K562 (cell line): Measurements from ENCODE around the gene SEH1L. TPM values are rescaled to one million over a fixed set of nuclear protein-coding genes. Genes with fewer than 3 reads are reported as not detected.

ENCODE experiments used
- ARHGAP35 ChIP-seq: fragments of 450-650 bp; IDR thresholded peaks from 2 replicates; pipeline ENCODE4 v1.6.1; 2018; ENCODE audit not compliant: partially characterized antibody
- ASH1L ChIP-seq: fragments of 450-650 bp; IDR thresholded peaks from 2 replicates; pipeline ENCODE4 v1.6.1; 2018; ENCODE audit warnings: borderline replicate concordance, mild to moderate bottlenecking, low read depth; ENCODE audit not compliant: partially characterized antibody
- BCOR ChIP-seq: fragments of 450-650 bp; IDR thresholded peaks from 2 replicates; pipeline ENCODE4 v1.6.1; 2016
- BRD9 ChIP-seq: fragments of 450-650 bp; IDR thresholded peaks from 2 replicates; pipeline ENCODE4 v1.6.1; 2018; ENCODE audit warnings: low read depth; ENCODE audit not compliant: partially characterized antibody
- CREM ChIP-seq: IDR thresholded peaks from 2 replicates; pipeline ENCODE4 v1.6.1; 2014; ENCODE audit warnings: antibody characterized with exemption, low read depth
- CSDE1 ChIP-seq, 2 experiments: fragments of 450-650 bp; IDR thresholded peaks; 2 replicates each; pipeline ENCODE4 v1.6.1; 2016; ENCODE audit warnings: mild to moderate bottlenecking in 1 of 2
- ELK1 ChIP-seq: sonication (generic); formaldehyde crosslinking; IDR thresholded peaks from 2 replicates; pipeline ENCODE4 v1.8.1; 2022; ENCODE audit warnings: missing genetic modification reagents
- HDAC1 ChIP-seq, 2 experiments: fragments of 450-650 bp; IDR thresholded peaks; 2 replicates each; pipeline ENCODE4 v1.6.1; 2016 to 2017; ENCODE audit warnings: inconsistent platforms in 1 of 2, mild to moderate bottlenecking in 1 of 2, moderate library complexity in 1 of 2
- KLF13 ChIP-seq: fragments of 450-650 bp; IDR thresholded peaks from 2 replicates; pipeline ENCODE4 v1.6.1; 2016; ENCODE audit warnings: missing genetic modification characterization, low read depth, mild to moderate bottlenecking, missing compliant biosample characterization, moderate library complexity, borderline replicate concordance
- MAZ ChIP-seq, 2 experiments: fragments of 450-650 bp in 1 of 2; sonication (generic) in 1 of 2; formaldehyde crosslinking; IDR thresholded peaks in 1 of 2; conservative IDR thresholded peaks in 1 of 2; 2 replicates each; pipeline versions ENCODE4 v1.4.0 to v1.5.0; 2020; ENCODE audit warnings: mild to moderate bottlenecking in 1 of 2, missing genetic modification reagents in 1 of 2
- MEF2D ChIP-seq: conservative IDR thresholded peaks from 2 replicates; pipeline ENCODE4 v1.6.1; 2016; ENCODE audit warnings: low read depth, missing genetic modification characterization, missing compliant biosample characterization
- NCOA1 ChIP-seq: fragments of 450-650 bp; IDR thresholded peaks from 2 replicates; pipeline ENCODE4 v1.6.1; 2016; ENCODE audit warnings: low read depth
- NFE2L1 ChIP-seq: fragments of 450-650 bp; IDR thresholded peaks from 2 replicates; pipeline ENCODE4 v1.6.1; 2016; ENCODE audit warnings: missing genetic modification characterization, low read depth, mild to moderate bottlenecking, missing compliant biosample characterization, moderate library complexity, borderline replicate concordance
- NR4A1 ChIP-seq, 2 experiments: fragments of 250-450 bp in 1 of 2; fragments of 450-650 bp in 1 of 2; sonication (Bioruptor Pico) in 1 of 2; IDR thresholded peaks; 2 replicates each; pipeline versions ENCODE4 v1.4.0 to v1.6.1; 2016 to 2020; ENCODE audit warnings: mild to moderate bottlenecking in 2 of 2, missing compliant biosample characterization in 1 of 2, missing genetic modification characterization in 1 of 2, moderate library complexity in 1 of 2
- PHB2 ChIP-seq: fragments of 450-650 bp; IDR thresholded peaks from 2 replicates; pipeline ENCODE4 v1.6.1; 2017; ENCODE audit warnings: low read depth
- POLR2A ChIP-seq: fragments of 450-650 bp; conservative IDR thresholded peaks from 2 replicates; pipeline ENCODE4 v1.6.1; 2016
- POLR2B ChIP-seq: fragments of 450-650 bp; IDR thresholded peaks from 2 replicates; pipeline ENCODE4 v1.6.1; 2018; ENCODE audit warnings: low read depth; ENCODE audit not compliant: partially characterized antibody
- POLR3A ChIP-seq: IDR thresholded peaks from 2 replicates; pipeline ENCODE4 v1.6.1; 2011; ENCODE audit warnings: borderline replicate concordance, mild to moderate bottlenecking, moderate library complexity; ENCODE audit not compliant: insufficient read length, insufficient read depth; ENCODE audit errors: extremely low read depth
- SNRNP70 ChIP-seq: fragments of 200-400 bp; formaldehyde crosslinking; optimal IDR thresholded peaks from 2 replicates; pipeline ENCODE3; 2017; ENCODE audit warnings: low read depth, low read length
- TAF7 ChIP-seq: fragments of 450-650 bp; IDR thresholded peaks from 2 replicates; pipeline ENCODE4 v1.6.1; 2016; ENCODE audit warnings: missing genetic modification characterization, missing compliant biosample characterization
- USF1 ChIP-seq: sonication (generic); formaldehyde crosslinking; IDR thresholded peaks from 2 replicates; pipeline ENCODE4 v1.9.0; 2022; ENCODE audit warnings: mild to moderate bottlenecking, missing genetic modification reagents
- ZC3H4 ChIP-seq: sonication (generic); formaldehyde crosslinking; IDR thresholded peaks from 2 replicates; pipeline ENCODE4 v1.9.0; 2021; ENCODE audit warnings: missing genetic modification reagents, borderline replicate concordance
- ZC3H8 ChIP-seq: fragments of 450-650 bp; IDR thresholded peaks from 2 replicates; pipeline ENCODE4 v1.6.1; 2017
- ZNF280B ChIP-seq: fragments of 250-450 bp; sonication (Bioruptor Pico); IDR thresholded peaks from 2 replicates; pipeline ENCODE4 v1.5.1; 2021; ENCODE audit warnings: mild to moderate bottlenecking
- ZNF316 ChIP-seq: fragments of 450-650 bp; IDR thresholded peaks from 2 replicates; pipeline ENCODE4 v1.6.1; 2016
- ZNF830 ChIP-seq: fragments of 250-450 bp; sonication (Bioruptor Pico); IDR thresholded peaks from 2 replicates; pipeline ENCODE4 v1.5.0; 2021; ENCODE audit warnings: mild to moderate bottlenecking
- polyA plus RNA-seq, 8 experiments: library from polyadenylated mRNA; depleted of rRNA in 4 of 8; stranded (reverse) in 5 of 8; unstranded in 3 of 8; fragments of >200 nt; fragmentation: Nextera tagmentation in 2 of 8; fragmentation: Illumina TruSeq in 1 of 8; extraction: Ambion mirVana in 2 of 8; extraction: Trizol in 1 of 8; gene quantifications; 2 replicates each; pipeline versions ENCODE4 v1.2.1 to v1.2.3, GENCODE V29; 2011 to 2014; ENCODE audit warnings: inconsistent platforms in 1 of 8, missing spikeins in 1 of 8
- total RNA-seq, 7 experiments: library from RNA; depleted of rRNA in 6 of 7; stranded (reverse); fragments of >200 nt in 6 of 7; fragmentation: Illumina TruSeq in 2 of 7; extraction: Trizol in 2 of 7; gene quantifications; 2 replicates each; pipeline versions ENCODE4 v1.2.1 to v1.2.3, GENCODE V29; 2011 to 2021; ENCODE audit warnings: low replicate concordance in 1 of 7
- TF ChIP-seq, protein P1 (sequence below): fragments of 450-650 bp; IDR thresholded peaks from 2 replicates; pipeline ENCODE4 v1.6.1; 2017; ENCODE audit warnings: antibody characterized with exemption

Gene SEH1L
- total and polyA plus RNA-seq, 9 of the 15 experiments (the other 6 are each of a cell fraction or from before 2014, with no cell fraction given) = 62.2 to 180 (median 108) TPM

DNA sequence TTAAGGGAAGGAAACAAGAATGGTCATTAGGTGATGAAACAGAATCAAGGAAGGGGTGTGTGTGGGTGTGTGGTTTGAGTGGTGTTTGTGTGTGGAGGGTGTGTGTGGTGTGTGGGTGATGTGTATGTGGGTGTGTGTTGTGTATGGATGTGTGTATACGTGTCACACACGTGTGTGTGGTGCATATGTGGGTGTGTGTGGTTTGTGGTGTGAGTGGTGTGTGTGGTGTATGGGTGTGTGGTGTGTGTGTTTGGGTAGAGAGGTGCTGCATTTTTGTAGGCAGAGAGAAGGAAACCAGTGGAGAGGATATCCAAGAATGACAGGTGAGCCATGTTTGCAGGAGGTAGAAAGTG, 42.3 kb downstream of the SEH1L start (continued):
- TF ChIP-seq NR4A1 (CRISPR knock-in tag; IDR thresholded peaks at IDR 0.05) (no peak), NR4A1 (tag; IDR thresholded peaks at IDR 0.05) (no peak), TAF7 (tag) (0 out of 2 replicates have a peak, but pooled peaks have one; percentile 11), MAZ (CRISPR knock-in tag; conservative IDR thresholded peaks at IDR 0.05 in 1 of 2, IDR thresholded peaks at IDR 0.05 in 1 of 2) (no peak), NCOA1 (peak; percentile 37; the same call in 1 of the 2 replicates), USF1 (CRISPR knock-in tag) (no peak), POLR2B (peak; percentile 91), PHB2 (peak; percentile 69), ZNF316 (peak; percentile 8; the same call in 1 of the 2 replicates), CSDE1 (IDR thresholded peaks at IDR 0.05) (peak in 1 of 2 experiments; percentile 30; a peak in 1 of 4 replicates), HDAC1 (IDR thresholded peaks at IDR 0.05) (peak in 1 of 2 experiments; percentile 92; a peak in 2 of 4 replicates), ASH1L (peak; percentile 43), ZNF830 (CRISPR knock-in tag) (no peak), CREM (peak; percentile 22; the same call in 1 of the 2 replicates), SNRNP70 (no peak), ARHGAP35 (peak; percentile 56), BCOR (peak; percentile 52), POLR2A (peak; percentile 60; the same call in 1 of the 2 replicates), MEF2D (tag) (no peak), BRD9 (peak; percentile 68), KLF13 (tag) (no peak), POLR3A (no peak), ZC3H8 (peak; percentile 93; the same call in 1 of the 2 replicates), NFE2L1 (tag) (no peak), ZC3H4 (CRISPR knock-in tag) (no peak), ZNF280B (CRISPR knock-in tag) (no peak), ELK1 (no peak)
- TF ChIP-seq, protein P1, sequence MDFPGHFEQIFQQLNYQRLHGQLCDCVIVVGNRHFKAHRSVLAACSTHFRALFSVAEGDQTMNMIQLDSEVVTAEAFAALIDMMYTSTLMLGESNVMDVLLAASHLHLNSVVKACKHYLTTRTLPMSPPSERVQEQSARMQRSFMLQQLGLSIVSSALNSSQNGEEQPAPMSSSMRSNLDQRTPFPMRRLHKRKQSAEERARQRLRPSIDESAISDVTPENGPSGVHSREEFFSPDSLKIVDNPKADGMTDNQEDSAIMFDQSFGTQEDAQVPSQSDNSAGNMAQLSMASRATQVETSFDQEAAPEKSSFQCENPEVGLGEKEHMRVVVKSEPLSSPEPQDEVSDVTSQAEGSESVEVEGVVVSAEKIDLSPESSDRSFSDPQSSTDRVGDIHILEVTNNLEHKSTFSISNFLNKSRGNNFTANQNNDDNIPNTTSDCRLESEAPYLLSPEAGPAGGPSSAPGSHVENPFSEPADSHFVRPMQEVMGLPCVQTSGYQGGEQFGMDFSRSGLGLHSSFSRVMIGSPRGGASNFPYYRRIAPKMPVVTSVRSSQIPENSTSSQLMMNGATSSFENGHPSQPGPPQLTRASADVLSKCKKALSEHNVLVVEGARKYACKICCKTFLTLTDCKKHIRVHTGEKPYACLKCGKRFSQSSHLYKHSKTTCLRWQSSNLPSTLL = peak; percentile 71; the same call in 1 of the 2 replicates
